ENCODE results near the gene ANKRD27.
"Not testable (repeated sequence)": the region's sequence is repeated elsewhere in the genome, so short reads cannot be mapped to it uniquely, and the experiment has no call there.

ANKRD27 gene

GRCh38 chr19:32674931-32675719, at the start of gene ANKRD27:
Gene ANKRD27, minus strand, starts transcription at chr19:32675180. Its CDS starts 16,165 bp downstream, at chr19:32659015.
- DNase-seq, result peak; percentile 93

GRCh38 chr19:32720936-32721250, 45.9 kb upstream of the ANKRD27 start:
- no peak for DNase-seq

- no peak for DNase-seq
Measured at GRCh38 chr19:32720216-32720935, 45.4 kb upstream of the ANKRD27 start.

- no peak for DNase-seq
Measured at GRCh38 chr19:32719611-32720059, 44.7 kb upstream of the ANKRD27 start, which contains the start of gene TDRD12. Gene TDRD12, plus strand, starts transcription at chr19:32719767. Its CDS starts 306 bp downstream, at chr19:32720073.

GRCh38 chr19:32718286-32718685, 43.3 kb upstream of the ANKRD27 start:
- no peak for DNase-seq

GRCh38 chr19:32717496-32717895, 42.5 kb upstream of the ANKRD27 start:
- no peak for DNase-seq

GRCh38 chr19:32716203-32716602, 41.2 kb upstream of the ANKRD27 start:
- not testable (repeated sequence) for DNase-seq

GRCh38 chr19:32711747-32712146, 36.8 kb upstream of the ANKRD27 start:
- DNase-seq, result no peak

GRCh38 chr19:32709032-32709431, 34.1 kb upstream of the ANKRD27 start:
- DNase-seq, result no peak

- no peak for DNase-seq
Measured at GRCh38 chr19:32708457-32708856, 33.5 kb upstream of the ANKRD27 start.

- not testable (repeated sequence) for DNase-seq
Measured at GRCh38 chr19:32704006-32704405, 29.0 kb upstream of the ANKRD27 start.

- DNase-seq, result no peak
Measured at GRCh38 chr19:32702010-32702409, 27.0 kb upstream of the ANKRD27 start.

- not testable (repeated sequence) for DNase-seq
Measured at GRCh38 chr19:32700129-32700528, 25.1 kb upstream of the ANKRD27 start.

GRCh38 chr19:32696771-32697170, 21.8 kb upstream of the ANKRD27 start:
- DNase-seq, result not testable (repeated sequence)

- DNase-seq, result not testable (repeated sequence)
Measured at GRCh38 chr19:32695506-32695905, 20.5 kb upstream of the ANKRD27 start.

GRCh38 chr19:32694851-32695250, 19.9 kb upstream of the ANKRD27 start:
- not testable (repeated sequence) for DNase-seq

- DNase-seq, result not testable (repeated sequence)
Measured at GRCh38 chr19:32694316-32694715, 19.3 kb upstream of the ANKRD27 start.

- not testable (repeated sequence) for DNase-seq
Measured at GRCh38 chr19:32693151-32694108, 18.4 kb upstream of the ANKRD27 start.

- DNase-seq, result no peak
Measured at GRCh38 chr19:32692727-32693061, 17.7 kb upstream of the ANKRD27 start.

- DNase-seq, result no peak
Measured at GRCh38 chr19:32691952-32692726, 17.2 kb upstream of the ANKRD27 start.

GRCh38 chr19:32691291-32691951, 16.4 kb upstream of the ANKRD27 start, which contains the start of gene NUDT19:
Gene NUDT19, plus strand, starts transcription at chr19:32691821. Its CDS starts 140 bp downstream, at chr19:32691961.
- DNase-seq, result peak; percentile 57
